ENCODE measurements around the gene ALG3. TPM values are rescaled to one million over a fixed set of nuclear protein-coding genes. Genes with fewer than 3 reads are reported as not detected.

Gene ALG3
- total and polyA plus RNA-seq, 2 experiments from 2014 or later, result 40.2 to 52.4 TPM

DNA sequence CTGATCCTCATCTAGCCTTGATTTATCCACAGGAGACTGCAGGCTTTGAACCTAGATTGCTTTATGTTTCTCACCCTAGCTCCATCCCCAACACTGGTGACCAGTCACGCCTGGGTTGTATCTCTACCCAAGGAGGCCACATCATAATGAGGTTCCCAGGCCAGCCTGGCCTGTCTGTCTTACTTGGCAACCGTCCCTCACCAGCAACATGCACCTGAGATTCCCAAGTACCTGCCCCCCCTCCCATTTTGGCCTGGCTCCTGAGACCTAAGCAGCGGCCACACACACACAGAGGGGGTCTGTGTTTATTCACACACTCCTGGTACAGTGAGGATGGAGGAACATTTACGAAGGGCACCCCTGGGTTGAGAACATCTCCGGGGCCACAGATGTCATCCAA is 10.2 kb upstream of the ALG3 start:
- H3K27me3 ChIP-seq, result peaks cover 71% of the 10 kb centered on the region
- H3K9me3 ChIP-seq (ENCODE audit: low read depth), result no peaks in the 10 kb centered on the region
- TF ChIP-seq CTCF (IDR thresholded peaks at IDR 0.05; ENCODE audit: low read depth, low read length), result no peak
- no peak for DNase-seq (ENCODE audit: low read depth in 1 of 2, low spot score in 1 of 2)
- H3K4me1 ChIP-seq (ENCODE audit: low read depth), result peaks cover 4% of the 10 kb centered on the region
- no peak overlapping the region for H3K27ac ChIP-seq
- H3K36me3 ChIP-seq, result no peaks in the 10 kb centered on the region
- H3K4me3 ChIP-seq, result no peak overlapping the region

- TF ChIP-seq CTCF (IDR thresholded peaks at IDR 0.05; ENCODE audit: low read depth, low read length), result no peak
- H3K4me1 ChIP-seq (ENCODE audit: low read depth), result peaks cover 3% of the 10 kb centered on the region
- no peaks in the 10 kb centered on the region for H3K36me3 ChIP-seq
- H3K4me3 ChIP-seq, result no peak overlapping the region
- no peak for DNase-seq (ENCODE audit: low read depth in 1 of 2, low spot score in 1 of 2)
- peaks cover 54% of the 10 kb centered on the region for H3K27me3 ChIP-seq
- H3K9me3 ChIP-seq (ENCODE audit: low read depth), result no peaks in the 10 kb centered on the region
- no peak overlapping the region for H3K27ac ChIP-seq
Measured at GRCh38 chr3:184257083-184257915, 8.5 kb upstream of the ALG3 start.

DNA sequence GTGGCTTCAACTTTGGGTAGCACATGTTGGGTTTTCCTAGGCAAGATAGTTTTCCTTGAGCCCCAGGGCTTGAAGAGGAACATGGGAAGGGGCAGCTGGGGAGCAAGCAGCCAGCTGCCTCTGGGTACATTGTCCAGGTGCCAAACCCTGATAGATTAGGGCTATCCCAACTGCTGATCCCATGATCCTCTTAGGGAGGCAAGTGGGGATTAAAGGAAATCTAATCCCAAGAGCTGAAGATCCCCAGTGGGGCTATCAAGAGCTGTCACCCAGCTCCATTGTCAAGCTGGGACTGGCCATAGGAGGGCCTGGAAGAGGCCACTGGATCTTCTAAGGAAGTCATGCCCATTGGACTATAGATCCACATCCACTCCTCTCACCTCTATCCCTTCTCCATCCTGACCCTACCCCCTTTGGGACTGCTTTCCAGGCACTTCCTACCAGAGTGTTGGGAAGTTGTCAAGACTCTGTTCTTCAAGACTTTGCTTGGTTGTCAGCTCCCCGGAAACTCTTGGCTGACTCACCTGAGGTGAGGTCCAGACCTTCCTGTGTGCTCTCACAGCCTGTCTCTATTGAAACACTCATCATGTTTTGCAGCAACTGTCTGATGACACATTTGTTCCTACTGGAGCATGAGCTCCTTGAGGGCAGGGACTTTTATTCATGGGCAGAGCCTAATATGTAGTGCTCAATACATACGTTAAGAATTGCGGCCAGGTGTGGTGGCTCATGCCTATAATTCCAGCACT is 6.7 kb upstream of the ALG3 start:
- Histone ChIP-seq H3K9me3 (ENCODE audit: low read depth) (no peaks in the 10 kb centered on the region), H3K36me3 (no peaks in the 10 kb centered on the region), H3K27ac (no peak overlapping the region), H3K4me1 (ENCODE audit: low read depth) (no peaks in the 10 kb centered on the region), H3K27me3 (peaks cover 36% of the 10 kb centered on the region), H3K4me3 (no peak overlapping the region)
- no peak for TF ChIP-seq CTCF (IDR thresholded peaks at IDR 0.05; ENCODE audit: low read depth, low read length)
- DNase-seq (ENCODE audit: low read depth in 1 of 2, low spot score in 1 of 2), result no peak

DNA sequence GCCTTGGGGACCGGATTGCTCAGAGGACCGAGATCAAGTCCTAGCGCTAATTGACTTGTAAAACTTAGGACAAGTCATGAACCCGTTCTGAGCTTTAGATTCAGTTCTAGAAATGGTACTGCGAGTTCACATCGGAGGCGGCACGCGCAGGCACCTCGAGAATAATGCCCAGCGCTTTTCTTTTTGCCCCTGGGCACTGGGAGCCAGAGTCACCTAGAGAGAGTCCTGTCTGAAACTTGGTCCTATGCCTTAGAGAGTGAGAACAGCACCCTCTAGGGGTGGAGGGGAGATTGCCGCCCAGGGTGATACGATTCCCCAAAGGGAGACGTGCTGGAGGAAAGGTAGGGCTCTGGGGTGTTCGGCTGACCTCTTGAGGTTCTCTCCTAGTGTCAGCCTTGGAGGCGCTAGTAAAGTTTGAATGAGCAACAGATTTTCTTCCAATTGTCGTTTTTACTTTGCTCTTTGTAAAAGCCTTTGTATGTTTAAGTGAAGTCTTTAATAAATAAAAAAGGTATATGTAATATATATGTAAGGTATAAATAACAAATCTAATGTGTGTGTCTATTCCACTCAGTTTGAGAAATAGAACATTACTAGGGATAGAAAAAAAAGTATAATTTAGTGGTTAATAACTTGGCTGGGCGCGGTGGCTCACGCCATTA is 1.5 kb upstream of the ALG3 start:
- Histone ChIP-seq H3K27me3 (no peaks in the 10 kb centered on the region), H3K4me3 (peak overlapping the region; percentile 92), H3K36me3 (no peaks in the 10 kb centered on the region), H3K4me1 (ENCODE audit: low read depth) (no peaks in the 10 kb centered on the region), H3K27ac (peak overlapping the region; percentile 1), H3K9me3 (ENCODE audit: low read depth) (no peaks in the 10 kb centered on the region)
- peak; percentile 90 to 92 for DNase-seq (ENCODE audit: low read depth in 1 of 2, low spot score in 1 of 2)
- peak; percentile 99 for TF ChIP-seq CTCF (IDR thresholded peaks at IDR 0.05; ENCODE audit: low read depth, low read length)

DNA sequence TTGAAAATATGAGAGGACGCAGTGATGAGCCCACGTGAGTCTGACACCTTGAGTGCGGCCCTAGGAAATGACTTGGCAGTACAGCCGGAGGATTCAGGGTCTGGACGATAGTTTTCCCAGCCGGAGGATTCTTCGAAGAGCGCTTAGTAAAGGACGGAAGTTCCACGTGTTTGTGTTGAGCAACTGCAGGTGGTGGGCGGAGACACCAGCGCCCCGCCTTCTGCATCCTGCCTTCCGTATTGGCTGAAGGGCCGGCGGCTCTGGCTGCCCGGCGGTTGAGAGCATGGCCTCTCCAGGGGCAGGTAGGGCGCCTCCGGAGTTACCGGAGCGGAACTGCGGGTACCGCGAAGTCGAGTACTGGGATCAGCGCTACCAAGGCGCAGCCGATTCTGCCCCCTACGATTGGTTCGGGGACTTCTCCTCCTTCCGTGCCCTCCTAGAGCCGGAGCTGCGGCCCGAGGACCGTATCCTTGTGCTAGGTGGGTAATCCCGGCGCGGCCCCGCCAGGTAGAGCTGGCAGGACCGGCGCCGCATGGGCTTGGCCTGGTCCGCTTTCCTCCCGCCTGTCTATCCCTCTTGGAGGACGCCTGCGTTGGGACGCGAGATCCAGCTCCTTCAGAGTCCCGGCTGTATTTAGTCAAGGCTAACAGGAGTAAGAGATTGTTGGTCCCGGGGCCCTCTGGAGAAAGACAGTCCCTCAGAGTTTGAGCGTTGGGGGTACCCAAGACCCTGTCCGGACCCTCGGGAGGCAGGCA is 827 bp upstream of the ALG3 start, which contains the start of gene EEF1AKMT4:
EEF1AKMT4 (plus strand) TSS at position 261 of the 755 bp plus-strand sequence; CDS start at position 284, 23 bp downstream.
- Histone ChIP-seq H3K27me3 (no peaks in the 10 kb centered on the region), H3K4me1 (ENCODE audit: low read depth) (no peaks in the 10 kb centered on the region), H3K9me3 (ENCODE audit: low read depth) (no peaks in the 10 kb centered on the region), H3K4me3 (peak within 1 kb of the TSS; percentile 92), H3K27ac (peak within 1 kb of the TSS; percentile 88), H3K36me3 (peaks cover 6% of the 10 kb centered on the region)
- DNase-seq (ENCODE audit: low read depth in 1 of 2, low spot score in 1 of 2), result peak; percentile 98 to 99
- TF ChIP-seq CTCF (IDR thresholded peaks at IDR 0.05; ENCODE audit: low read depth, low read length), result peak; percentile 46

Measured in cardiac muscle cell (in vitro differentiated cells and primary cell).